Glomerular visceral epithelial cell (primary cell): Measurements from ENCODE around the gene NHLRC2.
A peak's percentile ranks its signal among the peaks of the same experiment; 100 is the strongest.

Experiments used
- DNase-seq: peaks from one replicate; pipeline ENCODE4 v3.0.0-alpha.2; 2016; ENCODE audit errors: extremely low spot score

The NHLRC2 gene

DNA sequence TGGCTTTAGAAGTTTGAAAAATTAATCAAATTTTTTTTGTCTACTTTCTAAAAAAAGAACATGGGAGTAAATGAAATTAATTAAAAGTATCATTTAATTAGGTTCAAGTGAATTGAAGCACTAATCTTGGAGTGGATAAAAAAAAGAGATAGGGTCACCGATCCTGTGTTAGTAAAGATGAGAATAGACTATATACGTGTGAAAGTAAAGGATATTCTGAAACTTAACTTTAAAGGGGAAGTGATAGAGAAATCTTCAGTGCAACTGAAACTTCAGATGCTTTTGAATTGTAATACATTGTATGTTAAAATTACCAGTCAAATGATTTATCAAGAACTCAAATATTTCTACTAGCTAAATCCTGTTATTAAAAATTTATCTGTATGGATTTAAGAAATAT is 4.8 kb downstream of the NHLRC2 start:
- no peak for DNase-seq

DNA sequence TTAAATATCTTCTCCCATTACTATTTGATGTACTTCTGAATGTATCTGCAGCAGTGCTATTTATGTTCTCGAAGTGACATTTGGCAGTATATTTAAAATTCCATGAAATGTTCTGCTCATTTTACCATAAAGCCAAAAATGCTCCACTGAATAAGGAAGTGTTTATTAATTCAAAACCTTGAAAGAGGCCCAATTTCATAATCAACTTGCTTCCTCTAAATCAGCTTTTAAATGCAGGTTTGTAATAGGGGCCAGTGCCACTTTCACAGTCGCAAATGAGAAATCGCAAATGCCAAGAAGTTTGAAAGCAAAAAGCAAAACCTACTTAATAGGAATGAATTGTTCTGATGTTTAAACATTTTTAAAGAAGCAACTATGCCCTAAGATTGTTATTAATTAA is 11.4 kb downstream of the NHLRC2 start:
- no peak for DNase-seq

DNA sequence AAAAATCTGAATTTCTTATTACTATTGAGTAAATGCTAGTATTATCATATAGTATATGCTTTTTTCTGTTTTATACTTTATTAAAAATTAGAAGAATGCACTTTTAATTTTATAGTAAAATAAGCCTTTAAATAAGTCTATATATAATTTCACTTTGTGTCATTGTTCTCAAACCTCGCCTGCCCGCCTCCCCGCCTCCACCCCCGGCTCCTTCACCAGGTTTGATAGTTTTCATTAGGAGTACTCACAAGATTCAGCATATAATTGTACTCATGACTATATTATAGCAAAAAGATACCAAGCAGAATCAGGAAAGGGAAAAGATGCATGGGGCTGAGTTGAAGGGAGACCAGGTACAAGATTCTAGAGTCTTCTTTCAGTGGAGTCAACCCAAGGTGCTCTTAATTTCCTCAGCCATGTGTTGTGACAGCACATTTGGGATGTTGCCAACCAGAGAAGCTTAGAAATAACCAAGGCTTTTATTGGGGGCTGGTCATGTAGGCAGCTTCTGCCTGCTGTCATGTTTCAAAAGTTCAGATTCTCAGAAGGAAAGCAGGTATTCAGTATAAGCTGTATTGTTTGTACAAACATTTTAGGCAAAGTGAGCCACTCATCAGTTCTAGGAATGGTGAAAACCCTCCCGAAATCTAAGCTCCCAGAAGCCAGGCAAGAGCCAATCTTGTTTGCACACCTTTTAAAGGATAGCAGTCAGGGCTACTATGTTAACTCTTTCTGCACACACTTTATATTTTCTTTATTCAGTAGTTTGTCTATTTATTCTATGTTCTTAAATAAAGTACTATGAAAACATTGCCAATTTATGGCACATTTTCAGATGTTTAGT is 12.3 kb downstream of the NHLRC2 start:
- no peak for DNase-seq

DNA sequence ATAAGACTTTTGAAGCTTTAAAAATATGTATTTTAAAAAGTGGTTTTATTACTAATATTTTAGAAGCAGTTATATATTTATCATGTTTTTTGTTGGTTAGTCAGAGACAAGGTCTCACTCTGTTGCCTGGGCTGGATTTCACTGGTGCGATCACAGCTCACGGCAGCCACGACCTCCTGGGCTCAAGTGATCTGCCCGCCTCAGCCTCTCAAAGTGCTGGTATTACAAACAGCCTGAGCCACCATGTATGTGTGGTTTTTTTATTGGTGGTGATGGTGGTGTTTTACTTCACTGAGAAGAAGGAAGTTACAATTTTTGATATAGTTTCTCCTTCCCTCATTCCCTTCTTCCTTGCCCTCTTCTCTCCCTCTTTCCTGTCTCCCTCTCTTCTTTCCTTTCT is 13.4 kb downstream of the NHLRC2 start:
- no peak for DNase-seq

DNA sequence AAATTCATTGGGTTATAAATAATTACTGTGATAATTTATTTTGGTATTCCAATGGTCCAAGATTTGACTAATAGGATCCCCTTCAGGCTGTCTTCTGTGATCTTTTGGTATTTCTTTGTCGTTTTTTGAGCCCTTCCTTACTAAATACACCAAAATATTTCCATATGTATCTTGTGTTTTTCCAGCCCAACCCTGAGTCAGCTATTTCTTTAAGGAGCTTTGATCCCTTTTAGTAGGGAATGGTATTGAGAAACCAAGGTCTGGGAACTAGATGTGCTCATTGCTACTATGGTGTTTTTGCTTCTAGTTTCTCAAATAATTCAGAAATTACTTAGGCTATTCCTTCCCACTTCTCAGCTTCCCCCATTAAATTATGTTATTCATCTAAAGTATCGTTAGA is 15.3 kb downstream of the NHLRC2 start:
- no peak for DNase-seq

DNA sequence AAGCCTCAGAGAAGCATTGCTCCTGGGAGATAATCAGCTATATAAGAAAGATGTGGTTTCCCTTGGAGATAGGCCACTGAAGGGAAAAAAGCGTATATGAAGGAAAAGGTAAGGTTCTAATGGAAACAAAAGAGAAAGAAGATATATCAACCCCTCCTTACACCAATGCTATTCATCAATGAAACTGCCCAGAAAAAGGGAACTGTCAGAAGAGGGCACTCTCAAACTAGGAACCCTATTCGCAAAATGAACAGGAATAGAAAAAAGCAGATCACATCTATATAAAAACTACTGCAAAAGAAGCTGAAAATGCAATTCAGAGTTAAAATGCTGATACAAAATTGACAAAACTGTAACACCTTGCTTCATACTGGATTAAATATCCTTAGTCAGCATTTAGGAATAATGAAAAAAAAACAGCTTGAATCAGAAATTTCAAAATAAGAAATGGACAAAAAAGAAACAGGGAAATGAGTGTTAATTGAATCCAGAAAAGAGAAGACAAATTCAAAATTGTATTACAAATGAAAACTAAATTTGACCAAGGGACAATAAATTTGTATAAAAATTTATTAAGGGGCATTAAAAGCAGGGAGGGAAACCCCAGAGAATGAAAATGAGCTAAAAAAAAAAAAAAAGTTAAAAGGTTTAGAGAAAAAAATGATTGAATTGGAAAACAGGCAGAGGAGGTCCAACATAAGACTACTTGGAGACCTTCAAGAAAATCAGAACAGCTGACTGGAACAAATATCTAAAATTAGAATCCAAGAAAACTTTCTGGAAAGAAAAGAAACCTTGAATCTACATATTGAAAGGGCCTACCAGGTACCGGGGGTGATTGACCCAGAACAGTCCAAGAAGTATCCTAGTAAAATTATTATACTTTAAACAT is 17.9 kb downstream of the NHLRC2 start:
- DNase-seq, result no peak

DNA sequence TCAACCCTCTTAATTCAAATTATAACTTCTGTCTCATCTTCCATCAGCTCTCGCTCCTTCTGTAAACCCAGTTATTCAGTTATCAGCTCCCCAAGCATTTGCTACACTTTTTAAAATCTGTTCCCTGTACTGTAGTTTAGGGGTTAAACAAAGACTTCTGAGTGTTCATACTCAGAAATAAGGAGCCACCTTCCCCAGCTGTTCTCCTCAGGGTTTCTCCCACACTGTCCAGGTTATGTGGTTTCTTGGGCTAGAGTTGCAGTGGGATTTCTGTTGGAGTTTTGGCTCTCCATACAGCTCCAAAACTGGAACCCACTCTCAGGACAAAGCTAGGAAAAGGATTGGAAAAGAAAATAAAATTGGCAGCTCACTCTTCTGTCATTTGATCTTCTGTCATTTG is 20.8 kb downstream of the NHLRC2 start:
- DNase-seq, result no peak

DNA sequence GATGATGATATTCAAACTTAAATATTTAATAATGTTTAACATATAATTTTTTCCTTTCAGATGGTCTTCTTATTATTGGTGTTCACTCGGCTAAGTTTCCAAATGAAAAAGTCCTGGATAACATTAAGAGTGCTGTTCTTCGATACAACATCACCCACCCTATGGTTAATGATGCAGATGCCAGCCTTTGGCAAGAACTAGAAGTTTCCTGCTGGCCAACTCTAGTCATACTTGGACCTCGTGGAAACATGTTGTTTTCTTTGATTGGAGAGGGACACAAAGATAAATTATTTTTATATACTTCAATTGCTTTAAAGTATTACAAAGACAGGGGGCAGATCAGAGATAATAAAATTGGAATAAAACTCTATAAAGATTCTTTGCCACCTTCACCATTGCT is 22.0 kb downstream of the NHLRC2 start:
- no peak for DNase-seq

DNA sequence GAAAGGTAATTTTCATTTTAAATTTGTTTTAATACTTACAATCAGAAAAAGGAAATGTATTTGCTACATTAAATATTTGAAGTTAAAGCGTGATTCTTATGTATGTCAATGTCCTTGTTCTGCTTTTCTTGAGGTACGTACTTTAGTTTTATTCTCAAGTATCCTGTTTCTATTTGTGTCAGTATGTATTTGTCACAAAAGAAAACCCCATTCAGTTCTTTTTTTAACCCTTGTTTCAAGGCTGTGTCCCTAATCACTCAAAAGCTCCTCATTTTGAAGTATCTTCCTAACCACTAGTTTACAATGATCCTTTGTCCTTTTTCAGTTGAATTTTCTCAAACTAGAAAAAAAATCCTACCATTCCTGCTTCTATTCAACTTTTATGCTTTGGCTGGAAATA is 25.2 kb downstream of the NHLRC2 start:
- no peak for DNase-seq

DNA sequence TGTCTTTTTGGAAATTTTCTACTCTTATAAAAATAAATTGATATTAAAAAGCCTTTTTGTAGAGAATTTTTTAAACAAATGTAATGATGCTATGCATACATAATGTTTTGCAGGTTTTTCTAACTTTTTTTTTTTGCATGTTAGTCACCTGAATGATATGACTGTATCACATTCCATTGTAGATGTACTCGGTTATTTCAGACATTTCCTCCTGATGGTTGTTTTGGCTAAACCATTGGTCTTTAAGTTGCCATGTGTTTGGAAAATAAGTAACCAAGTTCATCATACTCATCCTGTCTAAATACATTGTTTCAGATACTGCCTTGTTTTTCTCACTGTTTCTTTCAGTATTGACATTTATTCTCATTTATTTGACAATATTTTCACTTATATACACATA is 25.8 kb downstream of the NHLRC2 start:
- peak; percentile 50 for DNase-seq

DNA sequence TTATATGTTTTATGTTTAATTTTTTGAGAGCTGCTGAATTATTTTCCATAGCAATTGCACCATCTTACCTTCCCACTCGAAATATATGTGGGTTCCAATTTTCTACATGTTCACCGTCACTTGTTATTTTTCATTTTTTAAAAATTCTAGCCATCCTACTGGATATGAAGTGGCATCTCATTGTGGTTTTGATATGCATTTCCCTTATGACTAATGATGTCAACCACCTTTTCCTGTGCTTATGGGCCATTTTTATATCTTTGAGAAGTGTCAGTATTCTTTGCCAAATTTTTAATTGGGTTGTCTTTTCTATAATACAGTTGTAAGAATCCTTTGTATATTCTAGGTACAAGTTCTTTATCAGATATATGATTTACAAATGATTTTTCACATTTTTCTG is 27.8 kb downstream of the NHLRC2 start:
- DNase-seq, result no peak

DNA sequence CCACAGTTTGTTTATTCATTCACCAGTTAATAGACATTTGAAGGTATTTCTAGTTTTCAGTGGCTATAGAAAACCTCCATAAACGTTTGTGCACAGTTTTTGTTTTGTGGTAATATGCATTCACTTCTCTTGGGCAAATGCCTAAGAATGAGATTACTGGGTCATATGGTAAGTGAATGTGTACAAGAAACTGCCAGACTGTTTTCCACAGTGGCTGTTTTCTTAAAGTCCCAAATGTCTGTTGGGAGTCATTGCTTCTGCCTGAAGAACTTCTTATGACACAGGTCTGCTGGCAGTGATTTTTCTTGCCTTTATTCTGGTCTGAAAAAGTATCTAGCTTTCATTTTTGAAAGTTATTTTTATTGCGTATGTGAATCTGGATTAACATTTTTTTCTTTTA is 35.5 kb downstream of the NHLRC2 start:
- no peak for DNase-seq

DNA sequence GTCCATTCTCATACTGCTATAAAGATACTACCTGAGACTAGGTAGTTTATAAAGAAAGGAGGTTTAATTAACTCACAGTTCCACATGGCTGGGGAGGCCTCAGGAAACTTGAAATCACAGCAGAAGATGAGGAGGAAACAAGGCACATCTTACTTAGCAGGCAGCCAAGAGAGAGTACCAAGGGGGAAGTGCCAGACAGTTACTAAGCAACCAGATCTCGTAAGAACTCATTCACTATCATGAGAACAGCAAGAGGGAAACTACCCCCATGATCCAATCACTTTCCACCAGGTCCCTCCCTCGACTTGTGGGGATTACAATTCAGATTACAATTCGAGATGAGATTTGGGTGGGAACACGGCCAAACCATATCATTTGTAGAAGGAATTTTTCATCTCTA is 36.3 kb downstream of the NHLRC2 start:
- no peak for DNase-seq

DNA sequence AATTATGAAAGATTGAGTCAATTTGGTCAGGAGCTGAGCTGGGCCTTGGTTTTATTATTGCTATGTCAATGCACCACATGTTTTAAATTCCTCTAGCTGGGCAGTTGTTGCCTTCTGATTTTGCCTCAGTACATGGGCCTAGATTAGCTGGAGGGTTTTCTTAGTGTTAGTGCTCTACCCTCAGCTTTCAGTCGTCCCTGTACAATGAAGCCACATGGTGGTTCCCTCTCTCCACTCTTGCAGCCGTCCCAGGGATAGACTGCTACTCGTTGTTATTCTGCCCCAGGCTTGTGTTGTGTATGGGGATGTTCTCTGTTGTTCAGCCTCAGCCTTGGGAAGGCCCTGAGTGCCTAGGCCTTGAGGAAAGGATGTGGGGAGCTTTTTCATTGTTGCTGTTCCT is 37.0 kb downstream of the NHLRC2 start:
- no peak for DNase-seq

DNA sequence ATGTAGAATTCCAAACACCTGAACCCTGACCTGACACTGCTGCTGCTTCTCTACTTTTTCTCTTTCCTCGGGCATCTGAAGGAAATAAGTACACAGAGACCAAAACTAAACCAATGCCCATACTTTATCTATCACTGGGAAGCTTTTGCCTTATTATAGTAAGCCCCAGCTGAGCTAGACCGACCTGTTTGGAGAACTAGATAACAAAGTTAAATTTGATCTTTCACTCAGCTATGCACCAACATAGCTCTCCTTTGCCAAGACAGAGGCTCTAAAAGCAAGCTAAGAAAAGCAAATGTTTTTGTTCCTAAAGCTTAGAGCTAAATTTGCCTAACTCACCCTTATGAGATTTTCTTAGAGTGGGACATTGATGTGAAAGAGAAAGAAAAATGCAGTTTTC is 39.1 kb downstream of the NHLRC2 start:
- no peak for DNase-seq

DNA sequence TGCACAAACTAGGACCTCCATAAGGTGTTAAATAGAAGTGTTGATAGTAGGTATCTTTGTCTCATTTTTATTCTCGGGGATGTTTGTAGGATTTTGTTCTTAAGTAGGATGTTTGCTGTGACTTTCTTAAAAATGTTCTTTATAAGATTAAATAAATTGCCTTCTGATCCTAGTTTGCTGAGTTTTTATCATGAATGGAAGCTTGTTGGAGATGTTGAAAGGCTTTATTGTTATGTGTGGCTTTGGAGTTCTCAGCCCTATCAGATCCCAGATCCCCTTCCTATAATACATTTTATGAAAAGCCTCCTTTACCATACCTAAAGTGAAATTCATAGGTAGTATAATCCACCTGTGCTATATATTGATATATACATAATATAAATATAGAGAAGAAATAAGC is 40.1 kb downstream of the NHLRC2 start:
- no peak for DNase-seq

DNA sequence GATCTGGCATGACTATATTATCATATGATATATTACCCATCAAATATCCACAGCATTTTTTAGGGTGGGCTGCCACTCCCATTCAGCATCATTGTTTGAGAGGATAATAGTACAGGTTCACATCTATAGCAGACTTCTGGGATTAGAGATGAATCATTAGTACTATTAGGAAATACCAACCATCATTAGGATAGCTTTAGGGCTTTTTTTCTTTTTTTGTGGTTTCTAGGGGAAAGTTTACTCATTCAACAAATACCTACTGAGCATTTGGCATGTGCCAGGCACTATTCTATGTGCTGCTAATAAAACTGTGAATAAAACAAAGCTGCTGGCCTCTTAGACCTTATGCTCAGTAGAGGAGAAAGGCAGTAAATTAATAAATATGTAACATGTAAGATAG is 40.6 kb downstream of the NHLRC2 start:
- peak; percentile 31 for DNase-seq

DNA sequence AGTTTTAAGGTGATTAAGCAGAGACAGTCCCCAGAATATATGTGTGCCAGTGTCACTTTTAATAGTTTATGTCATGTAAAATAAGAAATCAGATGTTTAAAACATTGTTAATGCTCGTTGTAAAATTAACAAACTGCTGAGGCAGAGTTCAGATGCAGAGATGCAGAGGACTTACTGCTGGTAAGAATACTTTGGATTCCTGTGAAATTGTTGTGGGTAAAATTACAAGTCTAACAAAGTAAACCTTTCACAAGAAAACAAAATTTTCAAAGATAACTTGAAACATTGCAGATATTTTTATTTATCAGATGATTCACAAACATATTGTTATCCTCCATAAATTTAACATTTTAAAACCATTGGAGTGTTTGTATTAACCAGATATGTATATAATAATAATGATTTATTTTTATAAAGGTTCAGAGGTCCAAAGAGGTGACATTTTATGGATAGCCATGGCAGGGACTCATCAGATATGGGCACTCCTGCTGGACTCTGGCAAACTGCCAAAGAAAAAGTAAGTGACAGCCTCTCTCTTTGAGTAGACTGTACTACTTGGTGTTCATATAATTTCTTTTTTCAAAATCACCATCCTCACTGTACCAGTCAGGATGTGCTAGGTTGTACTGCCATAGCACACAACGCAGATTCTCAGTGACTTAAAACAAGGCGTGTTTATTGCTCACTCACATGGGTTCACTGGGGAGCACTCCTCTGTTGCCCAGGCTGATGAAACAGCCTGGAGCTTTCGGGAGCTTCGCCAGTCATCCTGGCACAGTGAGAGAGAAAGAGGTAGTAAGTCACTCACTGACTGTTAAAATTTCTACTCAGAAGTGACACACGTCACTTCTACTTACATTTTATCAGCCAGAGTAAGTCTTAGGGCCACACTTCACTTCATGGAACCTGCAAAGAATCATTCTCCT is 43.5 kb downstream of the NHLRC2 start:
- DNase-seq, result no peak

DNA sequence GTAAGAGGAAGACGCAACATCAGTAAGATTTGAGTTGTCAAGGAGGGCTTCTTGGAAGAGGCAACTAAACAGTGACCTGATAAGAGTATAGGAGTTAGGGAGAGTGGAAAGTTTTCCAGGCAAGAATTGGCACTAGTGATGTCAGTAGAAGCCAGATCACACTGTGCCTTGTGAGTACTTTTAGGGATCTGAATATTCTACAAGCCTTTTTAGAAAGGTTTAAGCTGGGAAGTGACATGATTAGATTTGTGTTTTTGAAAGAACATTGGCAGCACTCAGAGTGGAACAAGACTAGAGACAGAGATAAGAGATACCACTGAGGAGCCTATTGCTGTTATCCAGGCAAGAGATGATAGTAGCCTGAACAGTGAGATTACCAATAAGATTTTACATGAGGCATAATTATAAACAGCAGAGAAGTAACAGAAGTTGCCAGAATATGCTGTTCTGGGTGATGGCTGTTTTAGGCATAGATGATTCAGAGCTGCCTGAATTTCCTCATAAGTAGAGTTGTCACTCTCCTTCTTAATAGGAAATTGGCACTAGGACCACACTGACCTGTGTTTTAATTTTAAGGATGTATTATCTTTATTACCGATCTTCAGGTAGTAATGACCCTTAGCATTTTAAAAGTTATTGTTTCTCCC is 45.6 kb downstream of the NHLRC2 start:
- DNase-seq, result no peak

DNA sequence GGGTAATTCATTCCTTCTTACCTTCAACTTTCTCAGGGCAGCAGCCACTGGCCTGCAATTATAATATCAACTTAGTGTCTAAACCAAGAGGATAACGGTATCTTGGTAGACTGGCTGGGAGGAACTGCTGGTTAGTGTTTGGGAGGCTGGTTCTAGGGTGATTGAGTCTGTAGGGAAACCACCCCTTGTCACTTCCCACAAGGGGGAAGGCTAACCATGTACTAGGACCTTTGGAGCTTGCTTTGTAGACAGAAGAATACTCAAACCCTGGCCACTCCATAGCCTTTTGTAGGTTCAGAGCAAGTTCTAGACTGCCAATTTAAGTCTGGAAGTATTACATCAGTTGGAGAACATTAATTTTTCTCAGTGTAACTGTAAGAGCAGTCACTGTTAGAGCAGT is 51.3 kb downstream of the NHLRC2 start:
- no peak for DNase-seq

DNA sequence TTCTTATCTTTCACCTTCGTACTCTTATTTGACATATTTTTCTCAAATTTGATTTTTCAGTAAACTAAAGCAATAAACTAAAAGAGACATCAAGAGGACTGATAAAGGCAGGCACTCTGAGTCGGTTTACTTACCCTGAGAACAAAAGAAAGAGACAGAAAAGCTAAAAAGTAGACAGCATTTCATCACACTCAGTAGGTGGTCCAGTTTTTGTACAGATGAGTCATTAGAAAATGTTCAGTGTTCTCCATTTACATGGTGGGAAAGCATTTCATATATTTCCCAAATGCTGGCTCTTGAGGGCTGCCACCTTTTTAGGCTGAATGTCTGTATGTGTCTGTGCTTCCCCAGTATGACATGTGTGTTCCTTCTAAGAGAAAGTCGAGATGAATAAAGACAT is 52.7 kb downstream of the NHLRC2 start:
- no peak for DNase-seq

DNA sequence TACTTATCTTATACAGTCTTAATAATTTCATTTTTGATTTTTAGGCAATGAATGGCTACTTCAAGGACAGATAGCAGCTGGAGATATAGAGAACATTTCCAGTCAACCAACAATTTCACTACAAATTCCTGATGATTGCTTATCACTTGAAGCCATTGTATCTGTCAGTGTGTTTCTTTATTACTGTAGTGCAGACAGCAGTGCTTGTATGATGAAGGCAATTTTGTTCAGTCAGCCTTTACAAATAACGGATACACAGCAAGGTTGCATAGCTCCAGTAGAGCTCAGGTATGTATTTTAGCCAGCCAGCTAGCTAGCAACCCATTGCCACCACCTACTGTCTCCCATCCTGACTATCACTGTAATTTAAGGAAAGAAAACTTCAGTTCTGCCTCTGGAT is 53.8 kb downstream of the NHLRC2 start:
- no peak for DNase-seq
